Measurements from ENCODE around the gene NFIX. TPM values are rescaled to one million over a fixed set of nuclear protein-coding genes. Genes with fewer than 3 reads are reported as not detected.

Gene NFIX
- total and polyA plus RNA-seq, 9 donors = 30.3 to 256 (median 217) TPM

DNA sequence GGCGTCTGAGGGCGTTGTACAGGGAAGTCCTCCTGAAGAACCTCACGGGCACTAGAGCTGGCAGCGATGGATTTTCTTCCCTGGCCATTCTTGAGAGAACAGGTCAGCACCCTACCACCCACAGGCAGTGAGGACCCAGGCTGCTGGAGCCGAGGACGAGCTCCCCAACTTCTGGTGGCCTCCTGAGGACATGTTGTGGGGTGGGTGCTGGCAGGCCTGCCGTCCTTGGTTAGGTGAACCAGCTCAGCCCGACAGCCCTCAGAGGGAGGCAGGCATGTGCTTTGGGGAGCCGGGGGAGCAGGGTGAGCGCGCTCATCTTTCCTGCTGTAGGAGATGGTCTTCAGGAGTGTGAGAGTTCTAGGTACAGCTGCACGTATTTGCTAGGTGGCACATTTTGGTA lies 92.0 kb downstream of the NFIX start:
- Histone ChIP-seq H3K4me3 (no peak overlapping the region), H3K27me3 (no peaks in the 10 kb centered on the region), H3K4me1 (ENCODE audit: insufficient read depth) (peaks cover 24% of the 10 kb centered on the region), H3K36me3 (no peaks in the 10 kb centered on the region), H3K9me3 (no peaks in the 10 kb centered on the region), H3K27ac (no peak overlapping the region)
- peak in 1 of 5 donors; percentile 21 for DNase-seq
- intact Hi-C loops (cut with DNase I) = no loop called here
- TF ChIP-seq POLR2A (IDR thresholded peaks at IDR 0.05) = no peak
- TF ChIP-seq, protein P1, sequence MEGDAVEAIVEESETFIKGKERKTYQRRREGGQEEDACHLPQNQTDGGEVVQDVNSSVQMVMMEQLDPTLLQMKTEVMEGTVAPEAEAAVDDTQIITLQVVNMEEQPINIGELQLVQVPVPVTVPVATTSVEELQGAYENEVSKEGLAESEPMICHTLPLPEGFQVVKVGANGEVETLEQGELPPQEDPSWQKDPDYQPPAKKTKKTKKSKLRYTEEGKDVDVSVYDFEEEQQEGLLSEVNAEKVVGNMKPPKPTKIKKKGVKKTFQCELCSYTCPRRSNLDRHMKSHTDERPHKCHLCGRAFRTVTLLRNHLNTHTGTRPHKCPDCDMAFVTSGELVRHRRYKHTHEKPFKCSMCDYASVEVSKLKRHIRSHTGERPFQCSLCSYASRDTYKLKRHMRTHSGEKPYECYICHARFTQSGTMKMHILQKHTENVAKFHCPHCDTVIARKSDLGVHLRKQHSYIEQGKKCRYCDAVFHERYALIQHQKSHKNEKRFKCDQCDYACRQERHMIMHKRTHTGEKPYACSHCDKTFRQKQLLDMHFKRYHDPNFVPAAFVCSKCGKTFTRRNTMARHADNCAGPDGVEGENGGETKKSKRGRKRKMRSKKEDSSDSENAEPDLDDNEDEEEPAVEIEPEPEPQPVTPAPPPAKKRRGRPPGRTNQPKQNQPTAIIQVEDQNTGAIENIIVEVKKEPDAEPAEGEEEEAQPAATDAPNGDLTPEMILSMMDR (IDR thresholded peaks at IDR 0.05) = no peak
- TF ChIP-seq EP300 (IDR thresholded peaks at IDR 0.05) = no peak
- 82 to 84% (median 83%) methylated on average over 12 of the region's 12 CpGs for WGBS, 3 donors

DNA sequence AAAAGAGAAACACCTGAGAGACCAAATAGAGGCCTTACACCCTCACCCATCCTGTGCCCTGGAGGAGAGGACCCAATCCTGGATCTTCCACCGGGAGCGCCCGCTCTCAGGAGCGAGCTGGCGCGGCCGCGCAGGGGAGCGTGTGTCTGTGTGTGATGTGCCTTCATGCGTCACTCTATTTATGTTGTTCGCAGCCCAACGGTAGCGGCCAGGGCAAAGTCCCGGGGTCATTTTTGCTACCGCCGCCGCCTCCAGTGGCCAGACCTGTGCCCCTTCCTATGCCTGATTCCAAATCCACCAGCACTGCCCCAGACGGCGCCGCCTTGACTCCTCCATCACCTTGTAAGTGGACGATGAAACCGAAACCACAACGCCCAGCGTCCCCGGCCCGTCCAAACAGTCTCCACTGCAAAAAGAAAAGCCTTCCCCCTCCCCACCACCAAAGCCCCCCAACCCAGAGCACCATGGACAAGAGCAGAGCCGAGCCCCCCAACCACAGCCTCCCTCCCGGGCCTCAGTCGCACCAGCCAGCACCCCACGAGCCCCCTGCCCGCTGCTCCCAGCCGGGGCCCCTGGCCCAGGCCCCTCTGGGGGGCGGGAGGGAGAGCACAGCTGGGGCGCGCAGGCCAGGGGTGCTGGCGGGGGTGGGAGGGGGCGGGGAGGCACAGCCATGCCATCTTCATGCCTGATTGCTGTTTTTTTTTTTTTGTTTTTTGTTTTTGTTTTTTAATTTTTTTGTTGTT lies 92.7 kb downstream of the NFIX start:
- no peaks in the 10 kb centered on the region for H3K9me3 ChIP-seq
- no peak overlapping the region for H3K27ac ChIP-seq
- peak in 2 of 5 donors; percentile 33 to 36 for DNase-seq
- H3K4me3 ChIP-seq = no peak overlapping the region
- no peak for TF ChIP-seq EP300 (IDR thresholded peaks at IDR 0.05)
- TF ChIP-seq, protein P1 (IDR thresholded peaks at IDR 0.05) = no peak
- TF ChIP-seq POLR2A (IDR thresholded peaks at IDR 0.05) = no peak
- peaks cover 28% of the 10 kb centered on the region for H3K4me1 ChIP-seq (ENCODE audit: insufficient read depth)
- intact Hi-C loops (cut with DNase I) = no loop called here
- WGBS, 3 donors = 85 to 88% (median 86%) methylated on average over 37 of the region's 37 CpGs
- H3K27me3 ChIP-seq = no peaks in the 10 kb centered on the region
- H3K36me3 ChIP-seq = no peaks in the 10 kb centered on the region

GRCh38 chr19:13089139-13089856 lies 94.0 kb downstream of the NFIX start:
- Histone ChIP-seq H3K9me3 (no peaks in the 10 kb centered on the region), H3K27me3 (no peaks in the 10 kb centered on the region), H3K4me1 (ENCODE audit: insufficient read depth) (peaks cover 29% of the 10 kb centered on the region), H3K27ac (peak overlapping the region; percentile 77 to 87), H3K4me3 (no peak overlapping the region), H3K36me3 (no peaks in the 10 kb centered on the region)
- TF ChIP-seq, protein P1 (IDR thresholded peaks at IDR 0.05) = no peak
- no peak for TF ChIP-seq POLR2A (IDR thresholded peaks at IDR 0.05)
- no peak for TF ChIP-seq EP300 (IDR thresholded peaks at IDR 0.05)
- intact Hi-C loops (cut with DNase I) = no loop called here
- 75 to 84% (median 81%) methylated on average over 5 of the region's 5 CpGs for WGBS, 3 donors
- DNase-seq = peak in 3 of 5 donors; percentile 33 to 37 (median 34)

- Histone ChIP-seq H3K27ac (peak overlapping the region; percentile 77 to 87), H3K4me1 (ENCODE audit: insufficient read depth) (peaks cover 29% of the 10 kb centered on the region), H3K27me3 (no peaks in the 10 kb centered on the region), H3K9me3 (no peaks in the 10 kb centered on the region), H3K36me3 (no peaks in the 10 kb centered on the region), H3K4me3 (no peak overlapping the region)
- intact Hi-C loops (cut with DNase I) = no loop called here
- TF ChIP-seq EP300 (IDR thresholded peaks at IDR 0.05) (no peak), POLR2A (IDR thresholded peaks at IDR 0.05) (no peak)
- TF ChIP-seq, protein P1 (IDR thresholded peaks at IDR 0.05) = no peak
- 65 to 74% (median 69%) methylated on average over 11 to 12 of the region's 12 CpGs for WGBS, 3 donors
- peak in 3 of 5 donors; percentile 37 to 44 (median 39) for DNase-seq
Measured at GRCh38 chr19:13089857-13090507, 94.7 kb downstream of the NFIX start.

All from ovary (tissue), 9 donors.